ENCODE measurements around the gene ADGRA3.

The ADGRA3 gene

DNA sequence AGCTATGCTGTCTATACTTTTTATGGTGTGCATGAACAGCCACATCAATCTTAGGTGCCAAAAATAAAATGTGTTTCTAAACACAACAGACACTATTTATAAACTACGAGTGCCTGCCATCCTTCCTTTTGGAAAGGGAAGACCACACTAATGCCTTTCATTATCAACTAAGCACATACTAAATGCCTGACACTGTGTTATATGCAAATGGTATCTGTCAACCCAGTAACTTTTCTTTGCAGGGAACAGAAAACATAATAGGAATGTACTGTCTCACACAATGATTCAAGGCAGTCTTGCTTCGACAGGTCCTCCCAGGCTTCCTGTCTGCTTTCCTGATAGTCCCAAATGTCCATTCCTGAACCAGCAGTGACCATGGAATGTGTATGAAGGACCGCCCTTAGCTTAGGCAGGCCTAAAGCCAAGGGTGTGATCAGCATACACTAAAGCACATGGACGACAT, 43.8 kb downstream of the ADGRA3 start:
- Histone ChIP-seq H3K4me2 (ENCODE audit: low read depth, low read length) (no peak overlapping the region), H3K36me3 (replicated peaks; ENCODE audit: insufficient read depth, low read length) (no peaks in the 10 kb centered on the region)

DNA sequence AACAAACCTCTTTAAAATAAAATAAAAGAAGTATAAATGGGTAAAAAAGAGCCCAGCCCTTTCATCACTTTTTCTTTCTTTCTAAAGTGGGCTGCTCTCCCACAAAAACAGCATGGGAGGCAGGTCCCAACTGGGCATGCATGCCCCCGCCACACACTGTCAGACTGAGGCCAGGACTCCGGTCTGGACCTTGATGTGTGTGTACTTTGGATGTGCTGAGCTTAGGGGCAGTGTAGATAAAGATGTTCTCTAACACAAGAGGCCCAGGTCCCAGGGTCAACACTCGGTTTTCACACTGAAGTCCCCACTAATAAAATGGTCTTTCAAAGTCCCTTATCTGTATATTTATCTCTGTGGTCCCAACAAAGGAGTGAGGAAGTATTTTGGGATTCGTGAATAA, 44.4 kb downstream of the ADGRA3 start:
- TF ChIP-seq EZH2 (optimal IDR thresholded peaks at IDR 0.05; ENCODE audit: low read depth, low read length): no peak
- TF ChIP-seq, protein P1, sequence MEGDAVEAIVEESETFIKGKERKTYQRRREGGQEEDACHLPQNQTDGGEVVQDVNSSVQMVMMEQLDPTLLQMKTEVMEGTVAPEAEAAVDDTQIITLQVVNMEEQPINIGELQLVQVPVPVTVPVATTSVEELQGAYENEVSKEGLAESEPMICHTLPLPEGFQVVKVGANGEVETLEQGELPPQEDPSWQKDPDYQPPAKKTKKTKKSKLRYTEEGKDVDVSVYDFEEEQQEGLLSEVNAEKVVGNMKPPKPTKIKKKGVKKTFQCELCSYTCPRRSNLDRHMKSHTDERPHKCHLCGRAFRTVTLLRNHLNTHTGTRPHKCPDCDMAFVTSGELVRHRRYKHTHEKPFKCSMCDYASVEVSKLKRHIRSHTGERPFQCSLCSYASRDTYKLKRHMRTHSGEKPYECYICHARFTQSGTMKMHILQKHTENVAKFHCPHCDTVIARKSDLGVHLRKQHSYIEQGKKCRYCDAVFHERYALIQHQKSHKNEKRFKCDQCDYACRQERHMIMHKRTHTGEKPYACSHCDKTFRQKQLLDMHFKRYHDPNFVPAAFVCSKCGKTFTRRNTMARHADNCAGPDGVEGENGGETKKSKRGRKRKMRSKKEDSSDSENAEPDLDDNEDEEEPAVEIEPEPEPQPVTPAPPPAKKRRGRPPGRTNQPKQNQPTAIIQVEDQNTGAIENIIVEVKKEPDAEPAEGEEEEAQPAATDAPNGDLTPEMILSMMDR (IDR thresholded peaks at IDR 0.05; ENCODE audit: low read length): no peak
- TF ChIP-seq EZH2phosphoT487 (IDR thresholded peaks at IDR 0.05; ENCODE audit: low read length): no peak
- Histone ChIP-seq H3K27ac (ENCODE audit: low read length) (no peak overlapping the region), H3F3A (ENCODE audit: insufficient read depth, low read length) (no peaks in the 10 kb centered on the region), H2AFZ (ENCODE audit: low read length) (no peak overlapping the region), H3K9me3 (replicated peaks; ENCODE audit: insufficient read depth, low read length) (no peaks in the 10 kb centered on the region), H3K79me2 (ENCODE audit: low read length) (peaks cover 5% of the 10 kb centered on the region; the same call in 1 of the 2 replicates), H3K4me3 (ENCODE audit: low read length) (no peak overlapping the region), H3K27me3 (replicated peaks; ENCODE audit: insufficient read depth, low read length) (no peaks in the 10 kb centered on the region), H4K20me1 (ENCODE audit: insufficient read depth, low read length) (no peaks in the 10 kb centered on the region), H3K9ac (ENCODE audit: low read length) (no peak overlapping the region), H3K4me1 (ENCODE audit: low read length) (no peaks in the 10 kb centered on the region), H3K36me3 (replicated peaks; ENCODE audit: insufficient read depth, low read length) (no peaks in the 10 kb centered on the region), H3K9me2 (replicated peaks; ENCODE audit: insufficient read depth, low read length) (no peaks in the 10 kb centered on the region), H3K4me2 (ENCODE audit: low read depth, low read length) (no peak overlapping the region)
- no peak for DNase-seq

More for the DNA sequence above, 43.8 kb downstream of the ADGRA3 start:
- no peak overlapping the region for H3K9ac ChIP-seq (ENCODE audit: low read length)
- no peaks in the 10 kb centered on the region for H3K4me1 ChIP-seq (ENCODE audit: low read length)
- peaks cover 5% of the 10 kb centered on the region; the same call in 1 of the 2 replicates for H3K79me2 ChIP-seq (ENCODE audit: low read length)
- H3K4me3 ChIP-seq (ENCODE audit: low read length): no peak overlapping the region
- H3F3A ChIP-seq (ENCODE audit: insufficient read depth, low read length): no peaks in the 10 kb centered on the region
- no peak overlapping the region for H2AFZ ChIP-seq (ENCODE audit: low read length)
- TF ChIP-seq EZH2 (optimal IDR thresholded peaks at IDR 0.05; ENCODE audit: low read depth, low read length) (no peak), EZH2phosphoT487 (IDR thresholded peaks at IDR 0.05; ENCODE audit: low read length) (no peak)
- TF ChIP-seq, protein P1 (IDR thresholded peaks at IDR 0.05; ENCODE audit: low read length): no peak
- H3K27ac ChIP-seq (ENCODE audit: low read length): no peak overlapping the region
- no peaks in the 10 kb centered on the region for H3K9me2 ChIP-seq (replicated peaks; ENCODE audit: insufficient read depth, low read length)
- no peaks in the 10 kb centered on the region for H3K9me3 ChIP-seq (replicated peaks; ENCODE audit: insufficient read depth, low read length)
- no peaks in the 10 kb centered on the region for H4K20me1 ChIP-seq (ENCODE audit: insufficient read depth, low read length)
- no peak for DNase-seq
- no peaks in the 10 kb centered on the region for H3K27me3 ChIP-seq (replicated peaks; ENCODE audit: insufficient read depth, low read length)

DNA sequence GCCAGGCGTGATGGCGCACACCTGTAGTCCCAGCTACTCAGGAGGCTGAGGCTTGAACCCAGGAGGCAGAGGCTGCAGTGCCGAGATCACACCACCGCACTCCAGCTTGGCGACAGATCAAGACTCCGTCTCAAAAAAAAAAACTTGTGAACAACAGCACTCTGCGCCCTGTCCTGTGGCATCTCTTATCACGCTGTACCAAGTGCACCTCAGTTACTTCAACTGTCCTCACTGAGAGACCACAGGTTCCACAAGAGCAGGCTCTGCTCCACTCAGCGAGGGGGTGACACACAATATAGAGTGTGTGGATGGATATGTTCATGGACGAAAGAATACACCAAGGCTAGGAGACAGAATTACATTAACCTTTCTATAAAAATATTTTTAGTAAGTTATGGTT, 49.3 kb downstream of the ADGRA3 start:
- H3F3A ChIP-seq (ENCODE audit: insufficient read depth, low read length): no peaks in the 10 kb centered on the region
- no peaks in the 10 kb centered on the region for H3K9me3 ChIP-seq (replicated peaks; ENCODE audit: insufficient read depth, low read length)
- H3K9ac ChIP-seq (ENCODE audit: low read length): no peak overlapping the region
- H3K27ac ChIP-seq (ENCODE audit: low read length): no peak overlapping the region
- no peak overlapping the region for H2AFZ ChIP-seq (ENCODE audit: low read length)
- H3K4me3 ChIP-seq (ENCODE audit: low read length): no peak overlapping the region
- H3K4me2 ChIP-seq (ENCODE audit: low read depth, low read length): no peak overlapping the region
- H3K4me1 ChIP-seq (ENCODE audit: low read length): no peaks in the 10 kb centered on the region
- H4K20me1 ChIP-seq (ENCODE audit: insufficient read depth, low read length): no peaks in the 10 kb centered on the region
- H3K36me3 ChIP-seq (replicated peaks; ENCODE audit: insufficient read depth, low read length): no peaks in the 10 kb centered on the region
- no peaks in the 10 kb centered on the region for H3K79me2 ChIP-seq (ENCODE audit: low read length)
- DNase-seq: no peak
- TF ChIP-seq EZH2phosphoT487 (IDR thresholded peaks at IDR 0.05; ENCODE audit: low read length): no peak
- TF ChIP-seq EZH2 (optimal IDR thresholded peaks at IDR 0.05; ENCODE audit: low read depth, low read length): no peak
- TF ChIP-seq, protein P1 (IDR thresholded peaks at IDR 0.05; ENCODE audit: low read length): no peak
- H3K9me2 ChIP-seq (replicated peaks; ENCODE audit: insufficient read depth, low read length): no peaks in the 10 kb centered on the region
- H3K27me3 ChIP-seq (replicated peaks; ENCODE audit: insufficient read depth, low read length): no peaks in the 10 kb centered on the region
